HG03432 (cell line): Measurements from ENCODE around the gene SFR1.
"Not testable (repeated sequence)": the region's sequence is repeated elsewhere in the genome, so short reads cannot be mapped to it uniquely, and the experiment has no call there.

Experiments used
- ATAC-seq: cut with Tn5 transposase; IDR thresholded peaks from one replicate; pipeline ENCODE4 v1.9.1; 2021; ENCODE audit warnings: mild to moderate bottlenecking, moderate library complexity; ENCODE audit not compliant: unreplicated experiment

Gene SFR1

DNA sequence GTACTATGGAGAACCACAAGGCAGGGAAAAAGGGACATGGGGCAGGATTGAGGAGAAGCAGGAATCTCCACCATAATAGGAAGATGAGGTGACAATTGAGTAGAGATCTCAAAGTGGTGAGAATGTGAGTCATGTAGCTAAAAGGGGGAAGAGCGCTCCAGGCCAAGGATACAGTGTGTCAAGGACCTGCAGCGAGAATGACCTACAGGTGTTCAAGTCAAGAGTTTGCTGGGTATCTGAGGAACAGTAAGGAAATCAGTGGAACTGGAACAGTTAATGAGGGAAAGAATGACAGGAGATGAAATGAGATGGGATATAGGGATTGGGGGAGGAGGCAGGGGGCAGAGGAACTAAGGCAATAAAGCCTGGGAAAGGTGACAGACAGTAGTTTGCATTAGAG, 33.6 kb downstream of the SFR1 start:
- ATAC-seq, result no peak

DNA sequence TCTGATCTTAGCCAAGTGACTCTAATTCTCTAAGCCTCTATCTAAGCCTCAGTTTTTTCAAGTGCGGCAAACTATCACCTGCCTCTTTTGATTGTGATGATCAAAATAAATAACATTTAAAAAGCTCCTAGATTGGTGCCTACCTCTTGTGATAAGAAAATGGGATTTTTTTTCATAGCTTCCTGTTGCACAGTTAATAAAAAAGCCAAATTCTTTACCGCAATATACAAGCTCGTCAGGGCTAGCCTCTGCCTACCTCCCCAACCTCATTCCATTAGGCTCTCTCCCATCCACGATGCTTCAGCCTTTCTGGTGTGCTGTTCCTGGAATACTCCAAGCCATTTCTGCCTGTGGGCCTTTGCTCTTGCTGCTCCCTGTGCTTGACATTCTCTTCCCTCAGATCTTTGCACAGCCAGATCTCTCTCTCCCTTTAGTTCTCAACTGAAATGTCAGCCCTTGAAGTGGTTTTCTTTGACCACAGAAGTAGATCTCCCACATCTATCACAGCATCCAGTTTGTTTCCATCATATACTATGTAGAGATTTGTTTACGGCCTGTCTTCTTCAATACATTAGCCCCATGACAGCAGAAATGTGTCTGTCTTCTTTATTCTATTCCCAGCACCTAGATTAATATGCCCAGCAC, 48.8 kb downstream of the SFR1 start:
- no peak for ATAC-seq

DNA sequence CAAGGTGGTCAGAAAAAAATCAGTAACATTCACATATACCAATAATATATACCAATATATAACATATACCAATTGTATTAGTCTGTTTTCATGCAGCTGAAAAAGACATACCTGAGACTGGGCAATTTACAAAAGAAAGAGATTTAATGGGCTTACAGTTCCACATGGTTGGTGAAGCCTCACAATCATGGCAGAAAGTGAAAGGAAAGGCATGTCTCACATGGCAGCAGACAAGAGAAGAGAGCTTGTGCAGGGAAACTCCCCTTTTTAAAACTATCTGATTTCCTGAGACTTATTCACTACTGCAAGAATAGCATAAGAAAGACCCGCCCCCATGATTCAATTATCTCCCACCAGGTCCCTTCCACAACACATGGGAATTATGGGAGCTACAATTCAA, 52.2 kb downstream of the SFR1 start:
- not testable (repeated sequence) for ATAC-seq
